Esophagus squamous epithelium (tissue), 5 donors: ENCODE measurements around the gene FGF11. TPM values are rescaled to one million over a fixed set of nuclear protein-coding genes. Genes with fewer than 3 reads are reported as not detected.
A peak's percentile ranks its signal among the peaks of the same experiment; 100 is the strongest.

ENCODE experiments used
- DNase-seq: peaks from one replicate; lab custom pipeline; 2025; lab: John Stamatoyannopoulos, UW
- H3K27ac ChIP-seq, 4 donors: fragments of 200-600 bp; sonication (generic); one replicate each; pipeline ENCODE4 v1.5.1; 2016 to 2019; ENCODE audit warnings: mild to moderate bottlenecking in 1 of 4
- H3K27me3 ChIP-seq, 4 donors: fragments of 200-600 bp; sonication (generic); 1 replicate in 3 of 4; 2 replicates in 1 of 4; pipeline versions ENCODE4 v1.5.1 to v1.6.0; 2017 to 2021; ENCODE audit warnings: antibody characterized with exemption in 1 of 4
- H3K36me3 ChIP-seq, 3 donors: fragments of 200-600 bp; sonication (generic); one replicate each; pipeline ENCODE4 v1.5.1; 2016 to 2019
- H3K4me1 ChIP-seq, 3 donors: fragments of 200-600 bp; sonication (generic); one replicate each; pipeline ENCODE4 v1.5.1; 2017 to 2019
- H3K4me3 ChIP-seq, 4 donors: fragments of 200-600 bp; sonication (generic); 1 replicate in 3 of 4; 2 replicates in 1 of 4; pipeline ENCODE4 v1.5.1; 2016 to 2019; ENCODE audit warnings: mild to moderate bottlenecking in 2 of 4, moderate library complexity in 1 of 4
- H3K9me3 ChIP-seq, 3 donors: fragments of 200-600 bp; sonication (generic); one replicate each; pipeline ENCODE4 v1.5.1; 2016 to 2019
- CTCF ChIP-seq, 6 experiments: fragments of 450-650 bp in 4 of 6; fragments of 200-600 bp in 2 of 6; sonication (generic) in 2 of 6; IDR thresholded peaks; one replicate each; pipeline ENCODE4 v1.5.1; 2016 to 2019; ENCODE audit warnings: antibody characterized with exemption in 6 of 6, mild to moderate bottlenecking in 4 of 6, moderate library complexity in 4 of 6
- POLR2A ChIP-seq, 4 donors: fragments of 450-650 bp; IDR thresholded peaks; one replicate each; pipeline ENCODE4 v1.6.1; 2017; ENCODE audit warnings: antibody characterized with exemption in 4 of 4, mild to moderate bottlenecking in 4 of 4, moderate library complexity in 3 of 4
- WGBS, 2 donors: methylation state at CpG; one replicate each; pipeline ENCODE4 v1.1.5; 2018; 5-methylcytosine and 5-hydroxymethylcytosine counted together
- intact Hi-C: fragments of 100-400 bp; cut with DNase I; formaldehyde crosslinking; loops from one replicate; pipeline ENCODE4 v1.15.0; 2022
- total RNA-seq, 4 donors: library from RNA; depleted of rRNA; stranded (reverse); fragments of >200 nt; gene quantifications; one replicate each; pipeline ENCODE4 v1.1.0, GENCODE V29; 2016
- donor health status: DM: yes; HTN: yes; CAD: no.

The FGF11 gene
- total RNA-seq, 4 donors from 2014 or later, result 2.7 to 18.1 (median 6.1) TPM

GRCh38 chr17:7403043-7403726 lies 36.1 kb upstream of the FGF11 start:
- WGBS, 2 donors, result 12 to 29% methylated on average over 6 to 14 of the region's 16 CpGs
- H3K27ac ChIP-seq, result peak overlapping the region; percentile 85 to 95 (median 92)
- no peak for DNase-seq
- H3K27me3 ChIP-seq, result peaks cover 0 to 10% (median 0%) of the 10 kb centered on the region in 4 donors
- TF ChIP-seq POLR2A (IDR thresholded peaks at IDR 0.05), result no peak
- TF ChIP-seq CTCF (IDR thresholded peaks at IDR 0.05), result no peak
- no peaks in the 10 kb centered on the region for H3K36me3 ChIP-seq
- peak overlapping the region; percentile 43 to 92 (median 74) for H3K4me3 ChIP-seq
- intact Hi-C loops, result no loop called here
- H3K4me1 ChIP-seq, result peaks cover 13 to 42% (median 26%) of the 10 kb centered on the region in 3 donors
- H3K9me3 ChIP-seq, result no peaks in the 10 kb centered on the region

GRCh38 chr17:7403727-7403976 lies 35.7 kb upstream of the FGF11 start:
- peaks cover 0 to 4% (median 0%) of the 10 kb centered on the region in 3 donors for H3K36me3 ChIP-seq
- TF ChIP-seq CTCF (IDR thresholded peaks at IDR 0.05) (no peak), POLR2A (IDR thresholded peaks at IDR 0.05) (no peak)
- 0% methylated on average over 7 of the region's 13 CpGs; no CpG with 5 or more reads in 1 of the 2 donors for WGBS, 2 donors
- intact Hi-C loops, result no loop called here
- no peaks in the 10 kb centered on the region for H3K9me3 ChIP-seq
- peaks cover 0 to 10% (median 0%) of the 10 kb centered on the region in 4 donors for H3K27me3 ChIP-seq
- H3K4me1 ChIP-seq, result peaks cover 13 to 42% (median 26%) of the 10 kb centered on the region in 3 donors
- H3K4me3 ChIP-seq, result peak overlapping the region; percentile 43 to 92 (median 74)
- no peak for DNase-seq
- peak overlapping the region; percentile 85 to 95 (median 92) for H3K27ac ChIP-seq

DNA sequence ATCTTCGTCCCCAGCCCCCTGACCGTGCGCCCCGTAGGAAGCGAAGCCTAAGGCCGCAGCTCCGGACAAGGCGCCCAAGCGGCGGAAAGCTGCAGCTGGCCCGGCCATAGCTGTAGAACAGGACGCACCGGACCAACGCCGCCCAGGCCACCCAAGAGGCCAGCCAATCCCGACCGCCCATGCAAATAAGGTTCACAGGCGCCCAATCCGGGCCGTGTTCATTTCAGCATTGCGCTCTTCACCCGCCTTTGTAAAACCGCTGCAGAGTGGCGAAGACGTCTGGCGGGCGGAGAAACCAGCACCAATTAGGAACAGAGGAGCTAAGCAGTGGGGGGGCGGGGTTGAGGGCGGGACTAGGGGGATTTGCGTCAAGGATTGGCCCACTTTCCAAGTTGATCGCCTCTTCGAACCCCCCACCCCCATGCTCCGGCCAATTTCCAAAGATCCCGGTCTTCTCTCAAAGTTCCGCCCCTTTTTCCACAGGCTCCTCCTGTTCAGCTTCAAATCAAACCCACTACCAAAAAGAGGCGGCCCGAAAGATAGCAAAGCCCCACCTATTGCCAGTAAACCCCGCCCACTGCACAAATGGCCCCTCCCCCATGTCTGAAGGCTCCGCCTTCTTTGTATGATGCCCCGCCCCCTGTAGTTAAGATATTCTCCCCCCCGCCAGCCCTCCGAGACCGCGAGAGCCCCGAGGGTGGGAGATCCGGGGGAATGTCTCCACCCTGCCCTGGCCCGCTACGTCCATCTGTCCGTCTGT lies 35.2 kb upstream of the FGF11 start, which contains the start of gene TMEM256:
Gene TMEM256 (minus strand): TSS at position 121 of the 760 bp plus-strand sequence. CDS start 13 bp downstream, at position 108.
- no peaks in the 10 kb centered on the region for H3K9me3 ChIP-seq
- intact Hi-C loops, result no loop called here
- peak; percentile 95 for DNase-seq
- peaks cover 13 to 42% (median 26%) of the 10 kb centered on the region in 3 donors for H3K4me1 ChIP-seq
- peaks cover 0 to 9% (median 0%) of the 10 kb centered on the region in 3 donors for H3K36me3 ChIP-seq
- TF ChIP-seq CTCF (IDR thresholded peaks at IDR 0.05), result peak in 2 of 6 experiments; percentile 27 to 29
- peak in 3 of 4 donors; percentile 90 to 98 (median 97) for TF ChIP-seq POLR2A (IDR thresholded peaks at IDR 0.05)
- WGBS, 2 donors, result 1% methylated on average over 12 to 30 of the region's 49 CpGs
- H3K4me3 ChIP-seq, result peak within 1 kb of the TSS; percentile 43 to 92 (median 74)
- peaks cover 0 to 10% (median 0%) of the 10 kb centered on the region in 4 donors for H3K27me3 ChIP-seq
- peak within 1 kb of the TSS; percentile 85 to 95 (median 92) for H3K27ac ChIP-seq

DNA sequence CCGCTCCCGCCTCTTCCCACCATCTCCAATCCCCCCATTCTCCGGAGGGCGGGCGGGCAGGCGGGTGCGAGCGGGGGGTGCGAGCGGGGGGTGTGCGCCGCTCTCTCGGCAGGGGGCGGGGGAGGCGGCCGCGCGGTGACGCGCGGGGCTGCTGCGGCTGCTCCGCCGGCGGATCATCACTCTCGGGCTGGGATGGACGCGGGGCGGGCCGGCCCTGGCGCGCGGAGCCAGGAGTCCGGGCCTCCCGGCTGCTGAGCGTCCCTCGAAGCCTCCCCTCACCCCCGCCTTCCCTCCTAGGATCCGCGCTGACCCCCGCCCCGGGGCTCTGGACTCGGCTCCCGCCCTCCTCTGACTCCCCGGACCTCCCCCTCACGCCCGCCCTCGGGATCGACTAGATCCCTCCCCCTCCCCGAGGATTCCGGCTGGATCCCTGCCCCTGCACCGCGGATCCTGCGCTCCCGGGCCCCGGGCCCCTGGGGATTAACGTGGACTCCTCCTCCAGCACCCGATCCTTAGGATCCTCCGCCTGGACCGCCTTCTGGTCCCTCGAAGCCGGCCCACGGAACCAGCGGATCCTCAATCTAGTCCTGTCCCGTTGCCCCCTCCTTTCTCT lies 34.5 kb upstream of the FGF11 start:
- Histone ChIP-seq H3K36me3 (peaks cover 0 to 16% (median 0%) of the 10 kb centered on the region in 3 donors), H3K27ac (peak overlapping the region; percentile 85 to 95 (median 92)), H3K27me3 (peaks cover 0 to 10% (median 0%) of the 10 kb centered on the region in 4 donors), H3K9me3 (no peaks in the 10 kb centered on the region), H3K4me3 (peak overlapping the region; percentile 43 to 92 (median 74)), H3K4me1 (peaks cover 13 to 42% (median 26%) of the 10 kb centered on the region in 3 donors)
- TF ChIP-seq CTCF (IDR thresholded peaks at IDR 0.05), result no peak
- peak in 2 of 4 donors; percentile 63 to 66 for TF ChIP-seq POLR2A (IDR thresholded peaks at IDR 0.05)
- intact Hi-C loops, result no loop called here
- no CpG with 5 or more reads among the region's 65 CpGs for WGBS, 2 donors
- no peak for DNase-seq
